Thymus (tissue), 11 donors: Measurements from ENCODE around the gene EPB41L5. TPM values are rescaled to one million over a fixed set of nuclear protein-coding genes. Genes with fewer than 3 reads are reported as not detected.
"Not testable (repeated sequence)": the region's sequence is repeated elsewhere in the genome, so short reads cannot be mapped to it uniquely, and the experiment has no call there.

Experiments
- DNase-seq, 9 donors: peaks; one replicate each; pipeline ENCODE4 v3.0.0-alpha.2; 2013; ENCODE audit warnings: low spot score in 9 of 9, low read depth in 6 of 9, missing footprints in 1 of 9
- H3K27ac ChIP-seq, 2 donors: one replicate each; pipeline ENCODE4 v1.5.1; 2013; ENCODE audit warnings: control low read depth in 1 of 2, low read depth in 1 of 2, low read length in 1 of 2, mild to moderate bottlenecking in 1 of 2, moderate library complexity in 1 of 2
- H3K27me3 ChIP-seq, 2 donors: one replicate each; pipeline ENCODE4 v1.5.1; 2013; ENCODE audit warnings: low read length in 1 of 2; ENCODE audit not compliant: control insufficient read depth in 2 of 2, insufficient read depth in 1 of 2
- H3K36me3 ChIP-seq, 2 donors: one replicate each; pipeline ENCODE4 v1.5.1; 2013; ENCODE audit warnings: low read length in 1 of 2, mild to moderate bottlenecking in 1 of 2, moderate library complexity in 1 of 2; ENCODE audit not compliant: control insufficient read depth in 2 of 2, insufficient read depth in 2 of 2
- H3K4me1 ChIP-seq, 2 donors: one replicate each; pipeline ENCODE4 v1.5.1; 2013; ENCODE audit warnings: low read length in 2 of 2; ENCODE audit not compliant: control insufficient read depth in 2 of 2, insufficient read depth in 2 of 2
- H3K4me3 ChIP-seq, 2 donors: one replicate each; pipeline ENCODE4 v1.5.1; 2013; ENCODE audit warnings: low read length in 2 of 2, control low read depth in 1 of 2, mild to moderate bottlenecking in 1 of 2
- H3K9me3 ChIP-seq, 2 donors: one replicate each; pipeline ENCODE4 v1.5.1; 2013; ENCODE audit warnings: low read length in 1 of 2, mild to moderate bottlenecking in 1 of 2; ENCODE audit not compliant: control insufficient read depth in 2 of 2, insufficient read depth in 1 of 2
- WGBS: extraction: QIAGEN DNeasy Blood & Tissue Kit; methylation state at CpG from one replicate; pipeline ENCODE4 v1.1.7; 2013; 5-methylcytosine and 5-hydroxymethylcytosine counted together
- polyA plus RNA-seq: library from polyadenylated mRNA; stranded (reverse); fragments of 200-250 nt; gene quantifications from one replicate; pipeline ENCODE4 v1.2.3, GENCODE V29; 2013
- total RNA-seq: library from RNA; stranded (reverse); fragments of 120-200 nt; gene quantifications from one replicate; pipeline ENCODE4 v1.2.4, GENCODE V29; 2013
- donor health status: healthy.

Gene EPB41L5
- total and polyA plus RNA-seq, 2 donors, result 4.9 to 9.3 TPM

DNA sequence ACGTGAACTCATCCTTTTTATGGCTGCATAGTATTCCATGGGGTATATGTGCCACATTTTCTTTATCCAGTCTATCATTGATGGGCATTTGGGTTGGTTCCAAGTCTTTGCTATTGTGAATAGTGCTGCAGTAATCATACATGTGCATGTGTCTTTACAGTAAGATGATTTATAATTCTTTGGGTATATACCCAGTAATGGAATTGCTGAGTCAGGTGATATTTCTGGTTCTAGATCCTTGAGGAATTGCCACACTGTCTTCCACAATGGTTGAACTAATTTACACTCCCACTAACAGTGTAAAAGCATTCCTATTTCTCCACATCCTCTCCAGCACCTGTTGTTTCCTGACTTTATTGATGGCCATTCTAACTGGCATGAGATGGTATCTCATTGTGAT lies 9.6 kb downstream of the EPB41L5 start:
- not testable (repeated sequence) for H3K4me1 ChIP-seq, H3K4me3 ChIP-seq
- WGBS, result 100% methylated on average over 1 of the region's 1 CpG

GRCh38 chr2:120026890-120027289 lies 14.0 kb downstream of the EPB41L5 start:
- DNase-seq, result no peak
- H3K27me3 ChIP-seq, result no peaks in the 10 kb centered on the region
- H3K36me3 ChIP-seq, result no peaks in the 10 kb centered on the region
- no peaks in the 10 kb centered on the region for H3K4me1 ChIP-seq
- 98% methylated on average over 2 of the region's 2 CpGs for WGBS
- no peak overlapping the region for H3K4me3 ChIP-seq
- H3K9me3 ChIP-seq, result peaks cover 0 to 5% of the 10 kb centered on the region in 2 donors
- H3K27ac ChIP-seq, result no peak overlapping the region

More for the DNA sequence above, 9.6 kb downstream of the EPB41L5 start:
- DNase-seq, H3K27me3 ChIP-seq, H3K36me3 ChIP-seq, H3K27ac ChIP-seq, H3K9me3 ChIP-seq: not testable (repeated sequence)

DNA sequence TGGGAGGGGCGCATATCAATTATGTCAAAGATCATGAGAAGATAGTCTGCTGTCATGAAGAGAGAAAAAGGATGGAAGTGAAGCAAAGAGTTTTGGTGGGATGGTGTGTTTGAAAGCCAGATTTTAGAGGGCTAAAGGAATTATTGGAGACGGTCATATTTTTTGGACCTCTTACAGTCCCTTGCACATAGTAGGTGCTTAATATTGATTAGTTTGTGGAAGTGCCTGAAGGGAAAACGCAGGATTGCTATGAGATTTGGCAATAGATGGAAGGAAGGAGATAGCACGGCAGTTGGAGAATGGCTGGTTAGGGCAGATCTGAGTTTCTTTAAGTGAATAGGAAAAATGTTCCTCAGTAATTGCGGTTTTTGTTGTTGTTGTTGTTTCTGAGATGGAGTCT lies 15.9 kb downstream of the EPB41L5 start:
- WGBS, result 96% methylated on average over 5 of the region's 5 CpGs

GRCh38 chr2:120029672-120030640 lies 17.1 kb downstream of the EPB41L5 start:
- WGBS, result 96% methylated on average over 15 of the region's 15 CpGs

More for the DNA sequence above, 15.9 kb downstream of the EPB41L5 start:
- H3K36me3 ChIP-seq, result no peaks in the 10 kb centered on the region
- H3K4me1 ChIP-seq, result no peaks in the 10 kb centered on the region
- no peak overlapping the region for H3K27ac ChIP-seq
- H3K27me3 ChIP-seq, result no peaks in the 10 kb centered on the region
- H3K9me3 ChIP-seq, result peaks cover 0 to 5% of the 10 kb centered on the region in 2 donors
- no peak for DNase-seq
- no peak overlapping the region for H3K4me3 ChIP-seq

GRCh38 chr2:120032297-120032696 lies 19.4 kb downstream of the EPB41L5 start:
- Histone ChIP-seq H3K4me3 (no peak overlapping the region), H3K4me1 (no peaks in the 10 kb centered on the region), H3K27ac (no peak overlapping the region), H3K9me3 (no peaks in the 10 kb centered on the region), H3K27me3 (no peaks in the 10 kb centered on the region), H3K36me3 (no peaks in the 10 kb centered on the region)
- WGBS, result 94% methylated on average over 3 of the region's 3 CpGs
- no peak for DNase-seq

More at GRCh38 chr2:120029672-120030640, 17.1 kb downstream of the EPB41L5 start:
- no peaks in the 10 kb centered on the region for H3K27me3 ChIP-seq
- H3K4me1 ChIP-seq, result no peaks in the 10 kb centered on the region
- H3K4me3 ChIP-seq, result no peak overlapping the region
- no peaks in the 10 kb centered on the region for H3K36me3 ChIP-seq
- no peaks in the 10 kb centered on the region for H3K9me3 ChIP-seq
- no peak for DNase-seq
- no peak overlapping the region for H3K27ac ChIP-seq

- no peak for DNase-seq
- H3K9me3 ChIP-seq, result no peaks in the 10 kb centered on the region
- no peaks in the 10 kb centered on the region for H3K27me3 ChIP-seq
- H3K27ac ChIP-seq, result no peak overlapping the region
- H3K36me3 ChIP-seq, result no peaks in the 10 kb centered on the region
- no peak overlapping the region for H3K4me3 ChIP-seq
- WGBS, result 94% methylated on average over 2 of the region's 2 CpGs
- no peaks in the 10 kb centered on the region for H3K4me1 ChIP-seq
Measured at GRCh38 chr2:120034027-120034426, 21.1 kb downstream of the EPB41L5 start.

GRCh38 chr2:120034621-120035020 lies 21.7 kb downstream of the EPB41L5 start:
- Histone ChIP-seq H3K9me3 (no peaks in the 10 kb centered on the region), H3K27me3 (no peaks in the 10 kb centered on the region), H3K4me1 (no peaks in the 10 kb centered on the region), H3K4me3 (no peak overlapping the region), H3K36me3 (no peaks in the 10 kb centered on the region), H3K27ac (no peak overlapping the region)
- WGBS, result 96% methylated on average over 4 of the region's 4 CpGs
- DNase-seq, result no peak

DNA sequence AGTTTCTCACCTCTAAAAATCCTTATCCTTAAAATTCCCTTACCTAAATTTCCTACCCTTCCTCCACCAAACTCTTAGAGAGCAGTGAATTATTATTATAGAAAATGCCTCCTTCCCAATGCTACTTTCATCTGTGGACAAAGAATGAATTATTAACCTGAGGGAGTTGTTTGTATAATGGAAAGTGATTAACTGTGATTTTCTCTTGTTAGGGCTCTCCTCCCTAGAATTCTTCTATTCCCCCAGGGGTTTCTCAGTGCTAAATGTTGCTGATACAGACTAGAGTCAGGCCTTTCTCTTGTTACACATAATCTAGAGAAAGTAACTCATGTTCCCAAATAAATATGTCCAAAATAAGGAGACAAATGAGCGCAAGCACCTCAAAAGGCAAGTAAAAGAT lies 23.3 kb downstream of the EPB41L5 start:
- H3K36me3 ChIP-seq, result no peaks in the 10 kb centered on the region
- no peaks in the 10 kb centered on the region for H3K27me3 ChIP-seq
- no peak for DNase-seq
- no peak overlapping the region for H3K4me3 ChIP-seq
- H3K9me3 ChIP-seq, result no peaks in the 10 kb centered on the region
- no peak overlapping the region for H3K27ac ChIP-seq
- WGBS, result 100% methylated on average over 1 of the region's 1 CpG
- no peaks in the 10 kb centered on the region for H3K4me1 ChIP-seq

- Histone ChIP-seq H3K27ac (no peak overlapping the region), H3K27me3 (no peaks in the 10 kb centered on the region), H3K4me1 (no peaks in the 10 kb centered on the region), H3K36me3 (no peaks in the 10 kb centered on the region), H3K9me3 (no peaks in the 10 kb centered on the region), H3K4me3 (no peak overlapping the region)
- WGBS, result 93% methylated on average over 4 of the region's 4 CpGs
- DNase-seq, result no peak
Measured at GRCh38 chr2:120037995-120038541, 25.2 kb downstream of the EPB41L5 start.
